ENCODE measurements around the gene NPR1. TPM values are rescaled to one million over a fixed set of nuclear protein-coding genes. Genes with fewer than 3 reads are reported as not detected.
A peak's percentile ranks its signal among the peaks of the same experiment; 100 is the strongest.

The NPR1 gene
- total RNA-seq, 1 experiment from 2014 or later = not detected

- no peak overlapping the region for H3K27ac Mint-ChIP-seq (ENCODE audit: low read depth, unreplicated experiment)
- TF ChIP-seq CTCF (IDR thresholded peaks at IDR 0.05; ENCODE audit: unreplicated experiment) = no peak
- no peak overlapping the region for H3K4me3 Mint-ChIP-seq (ENCODE audit: unreplicated experiment)
- H3K36me3 Mint-ChIP-seq (ENCODE audit: insufficient read depth, unreplicated experiment) = no peaks in the 10 kb centered on the region
- H3K27me3 Mint-ChIP-seq (ENCODE audit: insufficient read depth, unreplicated experiment) = no peaks in the 10 kb centered on the region
- CTCF ChIA-PET = interaction anchor here (0.6 to 1.0 kb wide), 4 partner anchors 111 to 312 kb away, joined by 3 to 5 read pairs (median 4); partner anchors contain the start of gene GATAD2B
- no TSS peak for BruUV-seq (replicated peaks)
- no peak for DNase-seq (ENCODE audit: unreplicated experiment)
- POLR2A ChIA-PET = interaction anchor here (0.5 to 46.1 kb wide), 6 partner anchors 12 to 339 kb away, joined by 3 to 1272 read pairs (median 3); partner anchors contain the start of genes CHTOP, S100A1, S100A13 and S100A14
- no peaks in the 10 kb centered on the region for H3K9me3 Mint-ChIP-seq (ENCODE audit: unreplicated experiment)
- H3K4me1 Mint-ChIP-seq (ENCODE audit: insufficient read depth, unreplicated experiment) = peaks cover 13% of the 10 kb centered on the region
- intact Hi-C loops (cut with micrococcal nuclease) = no loop called here
Observed at GRCh38 chr1:153655333-153655732, 23.2 kb upstream of the NPR1 start.

GRCh38 chr1:153658400-153659174 is 19.9 kb upstream of the NPR1 start, which contains the start of gene SNAPIN:
Gene SNAPIN (plus strand): TSS chr1:153658703. CDS start chr1:153658744, 41 bp downstream.
- intact Hi-C loops (cut with micrococcal nuclease) = loop anchor here (1.0 to 2.0 kb wide), 3 partner anchors 32 to 90 kb away; partner anchors contain the start of gene S100A13
- Mint-ChIP-seq H3K9me3 (ENCODE audit: unreplicated experiment) (no peaks in the 10 kb centered on the region), H3K27ac (ENCODE audit: low read depth, unreplicated experiment) (peak within 1 kb of the TSS; percentile 91), H3K4me3 (ENCODE audit: unreplicated experiment) (peak within 1 kb of the TSS; percentile 92), H3K27me3 (ENCODE audit: insufficient read depth, unreplicated experiment) (no peaks in the 10 kb centered on the region), H3K36me3 (ENCODE audit: insufficient read depth, unreplicated experiment) (no peaks in the 10 kb centered on the region), H3K4me1 (ENCODE audit: insufficient read depth, unreplicated experiment) (peaks cover 5% of the 10 kb centered on the region)
- CTCF ChIA-PET = interaction anchor here (0.6 to 2.3 kb wide), 14 partner anchors 12 to 1718 kb away, joined by 3 to 18 read pairs (median 5); partner anchors contain the start of genes ILF2, S100A13 and S100A16
- TF ChIP-seq CTCF (IDR thresholded peaks at IDR 0.05; ENCODE audit: unreplicated experiment) = no peak
- peak; percentile 95 for DNase-seq (ENCODE audit: unreplicated experiment)
- POLR2A ChIA-PET = interaction anchor here (0.7 to 5.3 kb wide), 24 partner anchors 10 to 332 kb away, joined by 3 to 72 read pairs (median 6); partner anchors contain the start of genes CHTOP, ILF2, INTS3 and JTB
- TSS peak; percentile 65 for BruUV-seq (replicated peaks)

GRCh38 chr1:153659175-153659534 is 19.3 kb upstream of the NPR1 start:
- CTCF ChIA-PET = interaction anchor here (0.6 to 2.3 kb wide), 17 partner anchors 11 to 1719 kb away, joined by 3 to 18 read pairs (median 4); partner anchors contain the start of genes ILF2, S100A13 and S100A16
- intact Hi-C loops (cut with micrococcal nuclease) = loop anchor here (2.0 kb wide), 1 partner anchor 32 kb away; the partner anchor contains the start of gene S100A13

More at GRCh38 chr1:153659175-153659534, 19.3 kb upstream of the NPR1 start:
- Mint-ChIP-seq H3K36me3 (ENCODE audit: insufficient read depth, unreplicated experiment) (no peaks in the 10 kb centered on the region), H3K4me3 (ENCODE audit: unreplicated experiment) (peak overlapping the region; percentile 92), H3K9me3 (ENCODE audit: unreplicated experiment) (no peaks in the 10 kb centered on the region), H3K27me3 (ENCODE audit: insufficient read depth, unreplicated experiment) (no peaks in the 10 kb centered on the region), H3K4me1 (ENCODE audit: insufficient read depth, unreplicated experiment) (peaks cover 5% of the 10 kb centered on the region), H3K27ac (ENCODE audit: low read depth, unreplicated experiment) (peak overlapping the region; percentile 91)
- POLR2A ChIA-PET = interaction anchor here (0.6 to 5.3 kb wide), 28 partner anchors 10 to 332 kb away, joined by 3 to 72 read pairs (median 6); partner anchors contain the start of genes CHTOP, GATAD2B, ILF2 and INTS3
- DNase-seq (ENCODE audit: unreplicated experiment) = no peak
- TF ChIP-seq CTCF (IDR thresholded peaks at IDR 0.05; ENCODE audit: unreplicated experiment) = no peak
- no TSS peak for BruUV-seq (replicated peaks)

Data from MCF 10A (cell line).